T-helper 1 cell treated with Interleukin-12 subunit alpha and Interleukin-12 subunit beta and Interleukin-4 antibody, amounts not matched to agents 30 ng/mL and 1 ng/mL, for 36 hours (primary cell): ENCODE data around the gene PTOV1. TPM values are rescaled to one million over a fixed set of nuclear protein-coding genes. Genes with fewer than 3 reads are reported as not detected.

ENCODE experiments used
- intact Hi-C: fragments of 100-400 bp; cut with micrococcal nuclease; formaldehyde crosslinking; loops from one replicate; pipeline ENCODE4 v1.15.1; 2024
- total RNA-seq: library from RNA; stranded (reverse); gene quantifications from 2 replicates; pipeline ENCODE4 v1.2.3, GENCODE V29; 2022

Gene PTOV1
- total RNA-seq: 77.9 and 85.2 TPM in 2 replicates

GRCh38 chr19:49850487-49851342, at the start of gene PTOV1:
TSS of gene PTOV1 (plus strand) at chr19:49851159.
- intact Hi-C loops: loop anchor here (1.0 to 2.0 kb wide), 7 partner anchors 19 to 84 kb away; partner anchors contain the start of genes AKT1S1, ATF5, FUZ and NUP62

GRCh38 chr19:49801401-49801888, 49.5 kb upstream of the PTOV1 start:
- intact Hi-C loops: no loop called here

DNA sequence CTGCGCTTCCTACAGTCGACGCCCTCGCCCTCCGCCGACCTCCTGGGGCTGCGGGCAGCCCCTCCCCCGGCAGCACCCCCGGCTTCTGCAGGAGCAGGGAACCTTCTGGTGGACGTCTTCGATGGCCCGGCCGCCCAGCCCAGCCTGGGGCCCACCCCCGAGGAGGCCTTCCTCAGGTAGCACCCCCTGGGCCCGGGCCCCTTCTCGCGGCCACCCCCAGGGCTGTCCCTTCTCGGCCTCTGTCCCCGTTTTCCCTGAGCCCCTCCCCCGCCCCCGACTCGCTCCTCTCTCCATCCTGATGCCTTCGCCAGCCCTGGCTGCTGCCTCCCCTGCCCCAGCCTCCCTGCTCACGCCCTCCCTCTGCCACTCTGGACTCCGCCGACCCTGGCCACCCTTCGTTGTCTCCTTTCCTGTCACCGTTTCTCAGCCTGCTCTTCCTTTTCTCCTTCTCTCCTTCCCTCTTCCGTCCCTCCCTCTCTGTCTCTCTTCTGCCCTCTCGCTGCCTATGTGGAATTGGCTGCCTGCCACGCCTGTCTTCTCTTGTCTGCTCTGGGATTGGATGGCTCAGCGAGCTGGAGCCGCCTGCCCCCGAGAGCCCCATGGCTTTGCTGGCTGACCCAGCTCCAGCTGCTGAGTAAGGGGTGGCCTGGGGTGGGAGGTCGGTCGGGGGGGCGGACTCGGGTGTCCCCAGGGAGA, 48.8 kb upstream of the PTOV1 start:
- intact Hi-C loops: no loop called here

GRCh38 chr19:49802836-49803528, 48.0 kb upstream of the PTOV1 start:
- intact Hi-C loops: no loop called here

- intact Hi-C loops: no loop called here
Observed at GRCh38 chr19:49803529-49803856, 47.5 kb upstream of the PTOV1 start.

DNA sequence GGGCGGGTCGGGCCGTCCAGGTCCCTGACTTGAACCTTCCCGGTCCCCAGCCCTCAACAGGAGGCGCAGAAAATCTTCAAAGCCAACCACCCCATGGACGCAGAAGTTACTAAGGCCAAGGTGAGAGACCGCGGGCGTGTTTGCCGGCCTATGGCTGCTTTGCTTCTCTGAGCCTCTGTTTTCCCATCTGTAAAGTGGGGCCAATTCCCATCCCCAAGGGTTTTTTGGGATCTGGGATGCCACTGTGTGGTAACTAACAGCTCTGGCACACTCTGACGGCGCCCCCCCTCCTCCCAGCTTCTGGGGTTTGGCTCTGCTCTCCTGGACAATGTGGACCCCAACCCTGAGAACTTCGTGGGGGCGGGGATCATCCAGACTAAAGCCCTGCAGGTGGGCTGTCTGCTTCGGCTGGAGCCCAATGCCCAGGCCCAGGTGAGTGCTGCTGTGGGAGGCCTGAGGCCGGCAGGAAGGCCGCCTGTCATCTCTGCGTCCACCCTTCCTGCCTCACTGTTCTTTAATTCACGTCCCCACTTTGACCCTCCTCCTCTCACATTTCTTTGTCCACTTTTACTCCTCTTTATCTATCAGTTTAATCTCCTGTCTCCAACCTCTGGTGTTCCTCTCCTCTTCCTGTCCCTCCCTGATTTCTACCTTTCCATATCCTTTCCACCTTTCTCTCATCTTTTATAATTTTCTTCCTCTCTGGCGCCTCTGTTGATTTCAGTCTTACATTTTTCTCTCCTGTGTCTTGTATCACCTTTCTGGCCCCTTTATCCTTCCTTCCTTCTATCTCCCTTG, 44.9 kb upstream of the PTOV1 start:
- intact Hi-C loops: no loop called here

DNA sequence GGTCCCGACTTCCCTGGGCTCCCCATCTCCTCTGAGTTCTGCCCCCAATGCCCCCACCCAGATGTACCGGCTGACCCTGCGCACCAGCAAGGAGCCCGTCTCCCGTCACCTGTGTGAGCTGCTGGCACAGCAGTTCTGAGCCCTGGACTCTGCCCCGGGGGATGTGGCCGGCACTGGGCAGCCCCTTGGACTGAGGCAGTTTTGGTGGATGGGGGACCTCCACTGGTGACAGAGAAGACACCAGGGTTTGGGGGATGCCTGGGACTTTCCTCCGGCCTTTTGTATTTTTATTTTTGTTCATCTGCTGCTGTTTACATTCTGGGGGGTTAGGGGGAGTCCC, 44.4 kb upstream of the PTOV1 start:
- intact Hi-C loops: no loop called here

- intact Hi-C loops: no loop called here
Observed at GRCh38 chr19:49807058-49807903, 43.7 kb upstream of the PTOV1 start.

DNA sequence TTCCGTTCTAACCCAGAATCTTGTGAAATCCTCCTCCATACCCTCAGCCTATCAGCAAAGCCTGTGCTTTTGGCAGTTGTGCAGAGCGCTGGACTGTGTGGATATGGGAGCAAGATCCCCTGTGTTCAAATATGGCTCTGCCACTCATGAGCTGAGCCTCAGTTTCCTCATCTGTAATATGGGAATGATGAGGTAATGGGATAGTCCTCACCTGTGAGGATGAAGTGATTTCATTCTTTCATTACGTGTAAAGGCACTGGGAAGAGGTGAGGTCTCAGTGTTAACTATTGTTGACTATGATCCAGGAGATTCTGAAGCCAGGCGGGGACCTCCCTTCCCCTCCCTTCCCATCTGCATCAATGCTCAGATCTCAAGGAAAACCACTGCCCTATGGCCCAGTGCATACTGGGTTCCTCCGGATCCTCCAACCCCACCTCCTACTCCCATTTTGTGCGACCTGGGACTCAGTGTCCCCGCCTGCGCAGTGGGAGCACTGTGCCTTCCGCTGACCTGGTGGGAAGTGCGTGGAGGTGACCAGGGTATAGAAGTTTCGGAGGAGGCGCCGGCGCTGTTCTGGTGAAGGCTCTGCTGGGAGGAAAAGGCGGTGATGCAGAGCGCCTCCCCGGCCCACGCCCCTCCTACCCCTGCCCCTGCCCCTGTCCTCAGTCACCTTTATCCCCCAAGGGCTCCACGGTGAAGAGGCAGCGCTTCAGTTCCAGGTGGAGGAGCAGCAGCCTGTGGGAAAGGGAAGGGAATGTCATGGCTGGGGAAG, 42.9 kb upstream of the PTOV1 start:
- intact Hi-C loops: loop anchor here (1.0 kb wide), 2 partner anchors 42 to 218 kb away; no protein-coding TSS in a partner anchor

GRCh38 chr19:49808711-49809159, 42.2 kb upstream of the PTOV1 start:
- intact Hi-C loops: loop anchor here (1.0 kb wide), 2 partner anchors 42 to 218 kb away; no protein-coding TSS in a partner anchor

GRCh38 chr19:49809160-49809940, 41.6 kb upstream of the PTOV1 start:
- intact Hi-C loops: no loop called here

GRCh38 chr19:49809941-49810389, 41.0 kb upstream of the PTOV1 start:
- intact Hi-C loops: loop anchor here (5.0 to 10.0 kb wide), 2 partner anchors 175 to 358 kb away; partner anchors contain the start of genes ALDH16A1 and PIH1D1

GRCh38 chr19:49811328-49811727, 39.6 kb upstream of the PTOV1 start:
- intact Hi-C loops: loop anchor here (5.0 to 10.0 kb wide), 2 partner anchors 173 to 359 kb away; partner anchors contain the start of genes ALDH16A1 and PIH1D1

- intact Hi-C loops: loop anchor here (2.0 to 10.0 kb wide), 4 partner anchors 148 to 360 kb away; partner anchors contain the start of genes ALDH16A1, BCL2L12, IRF3 and PIH1D1
Observed at GRCh38 chr19:49812452-49812996, 38.4 kb upstream of the PTOV1 start.

GRCh38 chr19:49812997-49813861, 37.7 kb upstream of the PTOV1 start, which contains the start of gene FUZ:
TSS of gene FUZ (minus strand) at chr19:49813292. CDS start at chr19:49813106, 186 bp downstream.
- intact Hi-C loops: loop anchor here (1.0 to 10.0 kb wide), 13 partner anchors 37 to 728 kb away; partner anchors contain the start of genes AKT1S1, ALDH16A1, BCL2L12 and IRF3

DNA sequence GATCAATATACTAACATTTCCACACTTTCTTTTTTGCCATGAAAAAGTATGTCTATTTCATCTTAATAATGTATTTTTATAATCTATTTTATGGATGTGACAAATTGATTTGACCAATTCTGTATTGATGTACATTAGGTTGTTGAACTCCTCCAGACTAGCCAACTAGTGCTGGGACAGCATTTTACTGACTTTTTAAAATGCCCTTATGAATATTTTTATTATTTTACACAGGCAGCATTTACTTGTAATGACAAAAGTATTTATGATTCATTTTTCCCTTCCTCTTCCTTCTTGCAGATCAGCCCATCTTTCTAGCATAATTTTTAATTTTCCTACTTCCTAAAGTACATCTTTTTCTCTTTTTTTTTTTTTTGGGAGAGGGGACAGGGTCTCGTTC, 36.9 kb upstream of the PTOV1 start:
- intact Hi-C loops: loop anchor here (5.0 to 10.0 kb wide), 2 partner anchors 171 to 362 kb away; partner anchors contain the start of genes ALDH16A1 and PIH1D1
